Liver (tissue), 9 donors: ENCODE data around the gene LARGE1. TPM values are rescaled to one million over a fixed set of nuclear protein-coding genes. Genes with fewer than 3 reads are reported as not detected.

Source experiments
- DNase-seq: peaks from one replicate; pipeline ENCODE4 v3.0.0-alpha.2; 2017; ENCODE audit warnings: low spot score
- H3K27ac ChIP-seq, 2 donors: one replicate each; pipeline ENCODE4 v1.7.0; 2013; ENCODE audit warnings: inconsistent platforms in 2 of 2, low read length in 2 of 2, control low read depth in 1 of 2, low read depth in 1 of 2, mild to moderate bottlenecking in 1 of 2
- H3K27me3 ChIP-seq, 4 donors: one replicate each; pipeline versions ENCODE4 v1.6.1 to v1.7.0; 2013; ENCODE audit warnings: low read length in 3 of 4, inconsistent platforms in 1 of 4, mild to moderate bottlenecking in 1 of 4, moderate library complexity in 1 of 4; ENCODE audit not compliant: control insufficient read depth in 4 of 4, insufficient read depth in 4 of 4
- H3K36me3 ChIP-seq, 4 donors: one replicate each; pipeline versions ENCODE4 v1.6.1 to v1.7.0; 2013; ENCODE audit warnings: low read length in 3 of 4, mild to moderate bottlenecking in 3 of 4, low read depth in 1 of 4, moderate library complexity in 1 of 4; ENCODE audit not compliant: control insufficient read depth in 4 of 4, insufficient read depth in 3 of 4
- H3K4me1 ChIP-seq, 4 donors: one replicate each; pipeline versions ENCODE4 v1.6.1 to v1.7.0; 2013; ENCODE audit warnings: low read length in 3 of 4, mild to moderate bottlenecking in 3 of 4, moderate library complexity in 1 of 4; ENCODE audit not compliant: control insufficient read depth in 4 of 4, insufficient read depth in 4 of 4
- H3K4me3 ChIP-seq, 3 donors: one replicate each; pipeline versions ENCODE4 v1.6.1 to v1.7.0; 2013; ENCODE audit warnings: low read length in 3 of 3, control low read depth in 1 of 3, low read depth in 1 of 3, mild to moderate bottlenecking in 1 of 3
- H3K9ac ChIP-seq, 2 donors: one replicate each; pipeline ENCODE4 v1.7.0; 2013; ENCODE audit warnings: low read length in 2 of 2, mild to moderate bottlenecking in 2 of 2, moderate library complexity in 2 of 2, control low read depth in 1 of 2, low read depth in 1 of 2
- H3K9me3 ChIP-seq, 4 donors: one replicate each; pipeline versions ENCODE4 v1.6.1 to v1.7.0; 2013; ENCODE audit warnings: low read length in 3 of 4; ENCODE audit not compliant: control insufficient read depth in 4 of 4
- EGR1 ChIP-seq, 2 donors: IDR thresholded peaks; 2 replicates each; pipeline ENCODE4 v1.6.1; 2016 to 2018; ENCODE audit warnings: antibody characterized with exemption in 2 of 2, low read depth in 2 of 2
- FOXA1 ChIP-seq: IDR thresholded peaks from 2 replicates; pipeline ENCODE4 v1.6.1; 2016; ENCODE audit warnings: antibody characterized with exemption
- FOXA2 ChIP-seq: IDR thresholded peaks from 2 replicates; pipeline ENCODE4 v1.6.1; 2016; ENCODE audit warnings: antibody characterized with exemption
- GABPA ChIP-seq, 2 donors: IDR thresholded peaks in 1 of 2; conservative IDR thresholded peaks in 1 of 2; 2 replicates each; pipeline ENCODE4 v1.6.1; 2016; ENCODE audit warnings: antibody characterized with exemption in 2 of 2, mild to moderate bottlenecking in 1 of 2, moderate library complexity in 1 of 2
- HNF4A ChIP-seq, 2 donors: conservative IDR thresholded peaks; 2 replicates each; pipeline ENCODE4 v1.6.1; 2016; ENCODE audit warnings: antibody characterized with exemption in 2 of 2, mild to moderate bottlenecking in 2 of 2
- HNF4G ChIP-seq: IDR thresholded peaks from 2 replicates; pipeline ENCODE4 v1.6.1; 2016; ENCODE audit warnings: antibody characterized with exemption
- JUND ChIP-seq, 2 donors: IDR thresholded peaks; 2 replicates each; pipeline ENCODE4 v1.6.1; 2016; ENCODE audit warnings: antibody characterized with exemption in 2 of 2
- NR2F2 ChIP-seq: IDR thresholded peaks from 2 replicates; pipeline ENCODE4 v1.6.1; 2016; ENCODE audit warnings: antibody characterized with exemption
- RAD21 ChIP-seq, 2 donors: IDR thresholded peaks; 2 replicates each; pipeline ENCODE4 v1.6.1; 2016; ENCODE audit warnings: antibody characterized with exemption in 2 of 2, mild to moderate bottlenecking in 2 of 2
- RXRA ChIP-seq, 2 donors: IDR thresholded peaks; 2 replicates each; pipeline ENCODE4 v1.6.1; 2017 to 2018; ENCODE audit warnings: antibody characterized with exemption in 2 of 2, mild to moderate bottlenecking in 1 of 2
- SP1 ChIP-seq: IDR thresholded peaks from 2 replicates; pipeline ENCODE4 v1.6.1; 2018; ENCODE audit warnings: antibody characterized with exemption, mild to moderate bottlenecking
- TAF1 ChIP-seq: conservative IDR thresholded peaks from 2 replicates; pipeline ENCODE4 v1.6.1; 2016; ENCODE audit warnings: antibody characterized with exemption, mild to moderate bottlenecking
- YY1 ChIP-seq: IDR thresholded peaks from 2 replicates; pipeline ENCODE4 v1.6.1; 2016; ENCODE audit warnings: antibody characterized with exemption, mild to moderate bottlenecking
- WGBS: extraction: QIAGEN DNeasy Blood & Tissue Kit; methylation state at CpG from one replicate; pipeline ENCODE4 v1.1.7; 2013; 5-methylcytosine and 5-hydroxymethylcytosine counted together
- polyA plus RNA-seq, 2 donors: library from polyadenylated mRNA; stranded (reverse) in 1 of 2; unstranded in 1 of 2; fragments of 200-250 nt in 1 of 2; fragments of >200 nt in 1 of 2; fragmentation: Nextera tagmentation in 1 of 2; extraction: Ambion mirVana in 1 of 2; gene quantifications; one replicate each; pipeline versions ENCODE4 v1.2.1 to v1.2.3, GENCODE V29; 2013 to 2015
- total RNA-seq, 2 donors: library from RNA; depleted of rRNA; stranded (reverse); fragments of >200 nt; gene quantifications; one replicate each; pipeline ENCODE4 v1.2.3, GENCODE V29; 2014
- TF ChIP-seq, protein P1 (sequence below): IDR thresholded peaks from 2 replicates; pipeline ENCODE4 v1.6.1; 2016; ENCODE audit warnings: antibody characterized with exemption, mild to moderate bottlenecking
- TF ChIP-seq, protein P2 (sequence below): IDR thresholded peaks from 2 replicates; pipeline ENCODE4 v1.6.1; 2016; ENCODE audit warnings: antibody characterized with exemption
- TF ChIP-seq, protein P3 (sequence below): IDR thresholded peaks from 2 replicates; pipeline ENCODE4 v1.6.1; 2016; ENCODE audit warnings: antibody characterized with exemption
- TF ChIP-seq, protein P4 (sequence below): IDR thresholded peaks from 2 replicates; pipeline ENCODE4 v1.6.1; 2016; ENCODE audit warnings: antibody characterized with exemption
- TF ChIP-seq, protein P5 (sequence below): fragments of 150-350 bp; IDR thresholded peaks from 2 replicates; pipeline ENCODE4 v1.5.1; 2017; ENCODE audit warnings: improper control_type of control experiment, low read depth, low read length; ENCODE audit not compliant: missing input control
- donor health status: healthy.
- donor health status: healthy.
- donor health status: healthy.
- donor health status: healthy.
- donor health status: healthy.

Gene LARGE1
- total and polyA plus RNA-seq, 4 donors = 2.3 to 14.1 (median 5.7) TPM

DNA sequence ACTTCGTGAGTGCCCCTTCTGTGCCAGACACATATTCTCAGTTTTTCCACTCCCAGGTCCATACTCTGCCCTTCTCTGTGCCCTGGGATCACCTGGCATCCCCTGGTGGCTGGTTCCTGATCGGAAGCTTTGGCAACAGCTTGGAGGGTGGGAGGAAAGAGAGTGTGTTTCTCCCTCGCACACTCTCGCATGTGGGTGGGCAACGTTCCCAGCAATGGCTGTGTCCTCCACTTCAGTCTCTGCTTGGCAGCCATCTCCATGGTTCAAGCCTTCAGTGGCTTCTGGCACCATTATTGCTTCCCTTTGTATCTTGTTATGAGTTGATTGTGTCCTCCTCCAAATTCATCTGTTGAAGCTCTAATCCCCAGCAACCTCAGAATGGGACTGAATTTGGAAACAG lies 519.4 kb downstream of the LARGE1 start:
- Histone ChIP-seq H3K9ac (no peak overlapping the region), H3K4me3 (no peak overlapping the region), H3K27me3 (no peaks in the 10 kb centered on the region), H3K27ac (no peak overlapping the region), H3K9me3 (no peaks in the 10 kb centered on the region), H3K4me1 (peaks cover 0 to 3% (median 1%) of the 10 kb centered on the region in 4 donors), H3K36me3 (peaks cover 0 to 3% (median 0%) of the 10 kb centered on the region in 4 donors)
- TF ChIP-seq, protein P1, sequence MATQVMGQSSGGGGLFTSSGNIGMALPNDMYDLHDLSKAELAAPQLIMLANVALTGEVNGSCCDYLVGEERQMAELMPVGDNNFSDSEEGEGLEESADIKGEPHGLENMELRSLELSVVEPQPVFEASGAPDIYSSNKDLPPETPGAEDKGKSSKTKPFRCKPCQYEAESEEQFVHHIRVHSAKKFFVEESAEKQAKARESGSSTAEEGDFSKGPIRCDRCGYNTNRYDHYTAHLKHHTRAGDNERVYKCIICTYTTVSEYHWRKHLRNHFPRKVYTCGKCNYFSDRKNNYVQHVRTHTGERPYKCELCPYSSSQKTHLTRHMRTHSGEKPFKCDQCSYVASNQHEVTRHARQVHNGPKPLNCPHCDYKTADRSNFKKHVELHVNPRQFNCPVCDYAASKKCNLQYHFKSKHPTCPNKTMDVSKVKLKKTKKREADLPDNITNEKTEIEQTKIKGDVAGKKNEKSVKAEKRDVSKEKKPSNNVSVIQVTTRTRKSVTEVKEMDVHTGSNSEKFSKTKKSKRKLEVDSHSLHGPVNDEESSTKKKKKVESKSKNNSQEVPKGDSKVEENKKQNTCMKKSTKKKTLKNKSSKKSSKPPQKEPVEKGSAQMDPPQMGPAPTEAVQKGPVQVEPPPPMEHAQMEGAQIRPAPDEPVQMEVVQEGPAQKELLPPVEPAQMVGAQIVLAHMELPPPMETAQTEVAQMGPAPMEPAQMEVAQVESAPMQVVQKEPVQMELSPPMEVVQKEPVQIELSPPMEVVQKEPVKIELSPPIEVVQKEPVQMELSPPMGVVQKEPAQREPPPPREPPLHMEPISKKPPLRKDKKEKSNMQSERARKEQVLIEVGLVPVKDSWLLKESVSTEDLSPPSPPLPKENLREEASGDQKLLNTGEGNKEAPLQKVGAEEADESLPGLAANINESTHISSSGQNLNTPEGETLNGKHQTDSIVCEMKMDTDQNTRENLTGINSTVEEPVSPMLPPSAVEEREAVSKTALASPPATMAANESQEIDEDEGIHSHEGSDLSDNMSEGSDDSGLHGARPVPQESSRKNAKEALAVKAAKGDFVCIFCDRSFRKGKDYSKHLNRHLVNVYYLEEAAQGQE = no peak
- no peak for TF ChIP-seq FOXA1
- TF ChIP-seq, protein P2, sequence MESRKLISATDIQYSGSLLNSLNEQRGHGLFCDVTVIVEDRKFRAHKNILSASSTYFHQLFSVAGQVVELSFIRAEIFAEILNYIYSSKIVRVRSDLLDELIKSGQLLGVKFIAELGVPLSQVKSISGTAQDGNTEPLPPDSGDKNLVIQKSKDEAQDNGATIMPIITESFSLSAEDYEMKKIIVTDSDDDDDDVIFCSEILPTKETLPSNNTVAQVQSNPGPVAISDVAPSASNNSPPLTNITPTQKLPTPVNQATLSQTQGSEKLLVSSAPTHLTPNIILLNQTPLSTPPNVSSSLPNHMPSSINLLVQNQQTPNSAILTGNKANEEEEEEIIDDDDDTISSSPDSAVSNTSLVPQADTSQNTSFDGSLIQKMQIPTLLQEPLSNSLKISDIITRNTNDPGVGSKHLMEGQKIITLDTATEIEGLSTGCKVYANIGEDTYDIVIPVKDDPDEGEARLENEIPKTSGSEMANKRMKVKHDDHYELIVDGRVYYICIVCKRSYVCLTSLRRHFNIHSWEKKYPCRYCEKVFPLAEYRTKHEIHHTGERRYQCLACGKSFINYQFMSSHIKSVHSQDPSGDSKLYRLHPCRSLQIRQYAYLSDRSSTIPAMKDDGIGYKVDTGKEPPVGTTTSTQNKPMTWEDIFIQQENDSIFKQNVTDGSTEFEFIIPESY = no peak
- no peak for TF ChIP-seq FOXA2
- TF ChIP-seq, protein P3, sequence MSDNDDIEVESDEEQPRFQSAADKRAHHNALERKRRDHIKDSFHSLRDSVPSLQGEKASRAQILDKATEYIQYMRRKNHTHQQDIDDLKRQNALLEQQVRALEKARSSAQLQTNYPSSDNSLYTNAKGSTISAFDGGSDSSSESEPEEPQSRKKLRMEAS = no peak
- TF ChIP-seq YY1 = no peak
- TF ChIP-seq GABPA (IDR thresholded peaks at IDR 0.05 in 1 of 2, conservative IDR thresholded peaks at IDR 0.05 in 1 of 2) = no peak
- TF ChIP-seq EGR1 (IDR thresholded peaks at IDR 0.05; ENCODE audit: low read depth in 2 of 2) = no peak
- TF ChIP-seq SP1 = no peak
- TF ChIP-seq JUND (IDR thresholded peaks at IDR 0.05) = no peak
- TF ChIP-seq HNF4A (conservative IDR thresholded peaks at IDR 0.05) = no peak
- TF ChIP-seq RXRA (IDR thresholded peaks at IDR 0.05) = no peak
- no peak for TF ChIP-seq TAF1
- TF ChIP-seq RAD21 (IDR thresholded peaks at IDR 0.05) = no peak
- TF ChIP-seq, protein P4, sequence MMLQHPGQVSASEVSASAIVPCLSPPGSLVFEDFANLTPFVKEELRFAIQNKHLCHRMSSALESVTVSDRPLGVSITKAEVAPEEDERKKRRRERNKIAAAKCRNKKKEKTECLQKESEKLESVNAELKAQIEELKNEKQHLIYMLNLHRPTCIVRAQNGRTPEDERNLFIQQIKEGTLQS = no peak
- TF ChIP-seq, protein P5, sequence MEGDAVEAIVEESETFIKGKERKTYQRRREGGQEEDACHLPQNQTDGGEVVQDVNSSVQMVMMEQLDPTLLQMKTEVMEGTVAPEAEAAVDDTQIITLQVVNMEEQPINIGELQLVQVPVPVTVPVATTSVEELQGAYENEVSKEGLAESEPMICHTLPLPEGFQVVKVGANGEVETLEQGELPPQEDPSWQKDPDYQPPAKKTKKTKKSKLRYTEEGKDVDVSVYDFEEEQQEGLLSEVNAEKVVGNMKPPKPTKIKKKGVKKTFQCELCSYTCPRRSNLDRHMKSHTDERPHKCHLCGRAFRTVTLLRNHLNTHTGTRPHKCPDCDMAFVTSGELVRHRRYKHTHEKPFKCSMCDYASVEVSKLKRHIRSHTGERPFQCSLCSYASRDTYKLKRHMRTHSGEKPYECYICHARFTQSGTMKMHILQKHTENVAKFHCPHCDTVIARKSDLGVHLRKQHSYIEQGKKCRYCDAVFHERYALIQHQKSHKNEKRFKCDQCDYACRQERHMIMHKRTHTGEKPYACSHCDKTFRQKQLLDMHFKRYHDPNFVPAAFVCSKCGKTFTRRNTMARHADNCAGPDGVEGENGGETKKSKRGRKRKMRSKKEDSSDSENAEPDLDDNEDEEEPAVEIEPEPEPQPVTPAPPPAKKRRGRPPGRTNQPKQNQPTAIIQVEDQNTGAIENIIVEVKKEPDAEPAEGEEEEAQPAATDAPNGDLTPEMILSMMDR = no peak
- TF ChIP-seq NR2F2 = no peak
- no peak for TF ChIP-seq HNF4G
- 82% methylated on average over 5 of the region's 5 CpGs for whole genome bisulfite sequencing
- DNase-seq = no peak
